ENCODE measurements around the gene FOXJ1.

- TF ChIP-seq CTCF (IDR thresholded peaks at IDR 0.05) (no peak), RFX5 (IDR thresholded peaks at IDR 0.05; ENCODE audit: low read length) (no peak), MXI1 (IDR thresholded peaks at IDR 0.05; ENCODE audit: low read depth, low read length) (no peak), NFIC (IDR thresholded peaks at IDR 0.05; ENCODE audit: borderline replicate concordance) (no peak), MAX (IDR thresholded peaks at IDR 0.05; ENCODE audit: low read depth) (no peak), EP300 (IDR thresholded peaks at IDR 0.05; ENCODE audit: borderline replicate concordance in 1 of 2, low read depth in 1 of 2, low read length in 1 of 2) (no peak), FOSL2 (IDR thresholded peaks at IDR 0.05; ENCODE audit: borderline replicate concordance, low read depth) (no peak)
Observed at GRCh38 chr17:76179496-76180467, 38.7 kb upstream of the FOXJ1 start.
